Smooth muscle cell (in vitro differentiated cells): Measurements from ENCODE around the gene PRR36. TPM values are rescaled to one million over a fixed set of nuclear protein-coding genes. Genes with fewer than 3 reads are reported as not detected.

Experiments
- DNase-seq: peaks from one replicate; lab custom pipeline; 2025; ENCODE audit not compliant: unreplicated experiment; lab: John Stamatoyannopoulos, UW
- H2AFZ ChIP-seq: fragments of 200-600 bp; sonication (generic); 2 replicates; pipeline ENCODE4 v1.6.0; 2016; ENCODE audit warnings: antibody characterized with exemption, low read depth, mild to moderate bottlenecking
- H3F3A ChIP-seq: fragments of 200-600 bp; sonication (generic); 2 replicates; pipeline ENCODE4 v1.6.0; 2017; ENCODE audit warnings: antibody characterized with exemption, low read depth
- H3K27ac ChIP-seq: fragments of 200-600 bp; sonication (generic); 2 replicates; pipeline ENCODE4 v1.5.1; 2016; ENCODE audit warnings: low read depth, mild to moderate bottlenecking
- H3K27me3 ChIP-seq: fragments of 200-600 bp; sonication (generic); 2 replicates; pipeline ENCODE4 v1.6.1; 2016; ENCODE audit warnings: low read depth, mild to moderate bottlenecking
- H3K36me3 ChIP-seq: fragments of 200-600 bp; sonication (generic); 2 replicates; pipeline ENCODE4 v1.5.1; 2016; ENCODE audit warnings: low read depth
- H3K4me1 ChIP-seq: fragments of 200-600 bp; sonication (generic); 2 replicates; pipeline ENCODE4 v1.5.1; 2016; ENCODE audit warnings: low read depth
- H3K4me2 ChIP-seq: fragments of 200-600 bp; sonication (generic); 2 replicates; pipeline ENCODE4 v1.6.0; 2016; ENCODE audit warnings: mild to moderate bottlenecking
- H3K4me3 ChIP-seq: fragments of 200-600 bp; sonication (generic); 2 replicates; pipeline ENCODE4 v1.5.1; 2016; ENCODE audit warnings: mild to moderate bottlenecking
- H3K79me2 ChIP-seq: fragments of 200-600 bp; sonication (generic); 2 replicates; pipeline ENCODE4 v1.6.0; 2016; ENCODE audit warnings: low read depth, mild to moderate bottlenecking
- H3K9ac ChIP-seq: fragments of 200-600 bp; sonication (generic); 2 replicates; pipeline ENCODE4 v1.6.0; 2016; ENCODE audit warnings: low read depth
- H3K9me3 ChIP-seq: fragments of 200-600 bp; sonication (generic); replicated peaks from 2 replicates; pipeline ENCODE4 v1.5.1; 2016; ENCODE audit warnings: low read depth
- H4K20me1 ChIP-seq: fragments of 200-600 bp; sonication (generic); 2 replicates; pipeline ENCODE4 v1.6.0; 2016; ENCODE audit warnings: low read depth
- WGBS: methylation state at CpG from one replicate; pipeline ENCODE4 v1.1.7; 2016; ENCODE audit warnings: low lambda C conversion rate; 5-methylcytosine and 5-hydroxymethylcytosine counted together
- polyA plus RNA-seq: library from polyadenylated mRNA; unstranded; fragments of >200 nt; fragmentation: Nextera tagmentation; extraction: Ambion mirVana; gene quantifications from 2 replicates; pipeline ENCODE4 v1.2.1, GENCODE V29; 2016
- total RNA-seq: library from RNA; depleted of rRNA; stranded (reverse); fragments of >200 nt; gene quantifications from 2 replicates; pipeline ENCODE4 v1.2.3, GENCODE V29; 2014
- TF ChIP-seq, protein P1 (sequence below): fragments of 200-600 bp; sonication (generic); IDR thresholded peaks from 2 replicates; pipeline ENCODE4 v1.5.1; 2017; ENCODE audit warnings: borderline replicate concordance, mild to moderate bottlenecking, antibody characterized with exemption; ENCODE audit not compliant: insufficient read depth, poor library complexity, severe bottlenecking

Gene PRR36
- total and polyA plus RNA-seq, 2 experiments from 2014 or later = 0.13 to 0.57 TPM

- no peak overlapping the region for H3K27ac ChIP-seq
Measured at GRCh38 chr19:7841751-7842660, 32.2 kb downstream of the PRR36 start.

DNA sequence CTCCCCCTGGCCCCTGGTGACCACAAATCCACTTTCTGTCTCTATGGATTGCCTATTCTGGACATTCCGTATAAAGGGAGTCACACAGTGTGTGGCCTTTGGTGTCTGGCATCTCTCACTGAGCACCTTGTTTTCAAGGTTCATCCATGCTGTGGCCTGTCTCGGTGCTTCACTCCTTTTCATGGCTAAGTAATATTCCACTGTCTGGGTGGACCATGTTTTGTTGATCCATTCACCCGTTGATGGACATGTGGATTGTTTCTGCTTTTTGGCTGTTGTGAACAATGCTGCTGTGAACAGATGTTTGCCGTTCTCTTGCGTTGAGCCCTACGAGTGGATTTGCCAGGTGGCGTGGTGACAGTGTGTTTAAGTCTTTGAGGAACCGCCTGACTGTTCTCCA is 33.6 kb downstream of the PRR36 start:
- Histone ChIP-seq H3K9me3 (no peaks in the 10 kb centered on the region), H3K9ac (no peak overlapping the region), H3K4me1 (no peaks in the 10 kb centered on the region), H3F3A (no peaks in the 10 kb centered on the region), H3K4me3 (no peak overlapping the region), H3K4me2 (no peak overlapping the region), H3K36me3 (no peaks in the 10 kb centered on the region), H3K27me3 (no peaks in the 10 kb centered on the region), H3K27ac (no peak overlapping the region), H3K79me2 (no peaks in the 10 kb centered on the region), H2AFZ (no peak overlapping the region), H4K20me1 (peaks cover 39% of the 10 kb centered on the region)
- TF ChIP-seq, protein P1, sequence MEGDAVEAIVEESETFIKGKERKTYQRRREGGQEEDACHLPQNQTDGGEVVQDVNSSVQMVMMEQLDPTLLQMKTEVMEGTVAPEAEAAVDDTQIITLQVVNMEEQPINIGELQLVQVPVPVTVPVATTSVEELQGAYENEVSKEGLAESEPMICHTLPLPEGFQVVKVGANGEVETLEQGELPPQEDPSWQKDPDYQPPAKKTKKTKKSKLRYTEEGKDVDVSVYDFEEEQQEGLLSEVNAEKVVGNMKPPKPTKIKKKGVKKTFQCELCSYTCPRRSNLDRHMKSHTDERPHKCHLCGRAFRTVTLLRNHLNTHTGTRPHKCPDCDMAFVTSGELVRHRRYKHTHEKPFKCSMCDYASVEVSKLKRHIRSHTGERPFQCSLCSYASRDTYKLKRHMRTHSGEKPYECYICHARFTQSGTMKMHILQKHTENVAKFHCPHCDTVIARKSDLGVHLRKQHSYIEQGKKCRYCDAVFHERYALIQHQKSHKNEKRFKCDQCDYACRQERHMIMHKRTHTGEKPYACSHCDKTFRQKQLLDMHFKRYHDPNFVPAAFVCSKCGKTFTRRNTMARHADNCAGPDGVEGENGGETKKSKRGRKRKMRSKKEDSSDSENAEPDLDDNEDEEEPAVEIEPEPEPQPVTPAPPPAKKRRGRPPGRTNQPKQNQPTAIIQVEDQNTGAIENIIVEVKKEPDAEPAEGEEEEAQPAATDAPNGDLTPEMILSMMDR = no peak
- 97% methylated on average over 8 of the region's 8 CpGs for whole genome bisulfite sequencing
- DNase-seq = no peak

More at GRCh38 chr19:7841751-7842660, 32.2 kb downstream of the PRR36 start:
- TF ChIP-seq, protein P1 = no peak
- DNase-seq = no peak
- Histone ChIP-seq H3K4me3 (no peak overlapping the region), H3K9me3 (no peaks in the 10 kb centered on the region), H3K4me2 (no peak overlapping the region), H3F3A (no peaks in the 10 kb centered on the region), H2AFZ (no peak overlapping the region), H3K9ac (no peak overlapping the region), H3K4me1 (no peaks in the 10 kb centered on the region), H3K36me3 (no peaks in the 10 kb centered on the region), H4K20me1 (peaks cover 43% of the 10 kb centered on the region), H3K27me3 (no peaks in the 10 kb centered on the region), H3K79me2 (no peaks in the 10 kb centered on the region)
- WGBS = 89% methylated on average over 11 of the region's 11 CpGs

- H2AFZ ChIP-seq = no peak overlapping the region
- TF ChIP-seq, protein P1 = no peak
- no peak overlapping the region for H3K4me2 ChIP-seq
- peaks cover 31% of the 10 kb centered on the region for H4K20me1 ChIP-seq
- no peaks in the 10 kb centered on the region for H3F3A ChIP-seq
- H3K9me3 ChIP-seq = no peaks in the 10 kb centered on the region
- no peak for DNase-seq
- no peak overlapping the region for H3K4me3 ChIP-seq
- H3K27me3 ChIP-seq = no peaks in the 10 kb centered on the region
- no peaks in the 10 kb centered on the region for H3K4me1 ChIP-seq
- H3K9ac ChIP-seq = no peak overlapping the region
- H3K36me3 ChIP-seq = no peaks in the 10 kb centered on the region
- no peaks in the 10 kb centered on the region for H3K79me2 ChIP-seq
- WGBS = 92% methylated on average over 6 of the region's 6 CpGs
- no peak overlapping the region for H3K27ac ChIP-seq
Measured at GRCh38 chr19:7839476-7839875, 34.7 kb downstream of the PRR36 start.
